Amniotic stem cell (primary cell): ENCODE results near the gene PCDHGA8.
"Not testable (repeated sequence)": the region's sequence is repeated elsewhere in the genome, so short reads cannot be mapped to it uniquely, and the experiment has no call there.

Experiments
- DNase-seq: peaks from one replicate; lab custom pipeline; 2025; lab: John Stamatoyannopoulos, UW

PCDHGA8 gene

GRCh38 chr5:141371572-141372475, 20.6 kb upstream of the PCDHGA8 start:
- DNase-seq, result no peak

DNA sequence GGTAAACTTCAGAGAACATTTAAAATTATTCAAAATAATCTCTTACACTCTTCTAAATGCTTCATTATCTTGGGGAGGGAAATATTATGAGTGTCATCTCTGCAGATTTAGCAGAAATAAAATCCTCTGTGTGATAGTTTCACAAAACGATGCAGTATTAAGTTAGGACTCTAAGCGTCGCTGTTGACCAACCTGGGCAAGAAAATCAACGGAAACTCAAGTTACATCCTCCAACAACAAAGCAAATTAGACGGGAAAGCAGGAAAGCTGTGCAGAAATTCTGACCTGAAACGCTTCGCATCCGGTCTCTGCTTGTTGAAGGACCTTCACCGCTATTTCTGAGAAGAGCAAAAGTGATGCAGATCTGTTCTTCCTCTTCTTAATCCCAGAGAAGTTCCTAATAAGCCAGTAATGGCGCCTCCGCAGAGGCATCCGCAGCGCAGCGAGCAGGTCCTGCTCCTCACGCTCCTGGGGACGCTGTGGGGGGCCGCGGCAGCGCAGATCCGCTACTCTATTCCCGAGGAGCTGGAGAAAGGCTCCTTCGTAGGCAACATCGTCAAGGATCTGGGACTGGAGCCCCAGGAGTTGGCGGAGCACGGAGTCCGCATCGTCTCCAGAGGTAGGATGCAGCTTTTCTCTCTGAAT, 18.6 kb upstream of the PCDHGA8 start, which contains the start of gene PCDHGA6:
Gene PCDHGA6 (plus strand): TSS at position 219 of the 645 bp plus-strand sequence. CDS start 193 bp downstream, at position 412.
- DNase-seq, result no peak

- no peak for DNase-seq
Measured at GRCh38 chr5:141374627-141375026, 17.8 kb upstream of the PCDHGA8 start.

DNA sequence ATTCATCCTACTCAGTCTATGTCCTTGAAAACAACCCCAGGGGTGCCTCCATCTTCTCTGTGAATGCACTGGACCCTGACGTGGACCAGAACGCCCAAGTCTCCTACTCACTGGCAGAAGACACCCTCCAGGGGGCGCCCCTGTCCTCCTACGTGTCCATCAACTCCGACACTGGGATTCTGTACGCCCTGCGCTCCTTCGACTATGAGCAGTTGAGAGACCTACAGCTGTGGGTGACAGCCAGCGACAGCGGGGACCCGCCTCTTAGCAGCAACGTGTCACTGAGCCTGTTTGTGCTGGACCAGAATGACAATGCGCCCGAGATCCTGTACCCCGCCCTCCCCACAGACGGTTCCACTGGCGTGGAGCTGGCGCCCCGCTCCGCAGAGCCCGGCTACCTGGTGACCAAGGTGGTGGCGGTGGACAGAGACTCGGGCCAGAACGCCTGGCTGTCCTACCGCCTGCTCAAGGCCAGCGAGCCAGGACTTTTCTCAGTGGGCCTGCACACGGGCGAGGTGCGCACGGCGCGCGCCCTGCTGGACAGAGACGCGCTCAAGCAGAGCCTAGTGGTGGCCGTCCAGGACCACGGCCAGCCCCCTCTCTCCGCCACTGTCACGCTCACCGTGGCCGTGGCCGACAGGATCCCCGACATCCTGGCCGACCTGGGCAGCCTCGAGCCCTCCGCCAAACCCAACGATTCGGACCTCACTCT, 16.8 kb upstream of the PCDHGA8 start:
- DNase-seq, result not testable (repeated sequence)

GRCh38 chr5:141382469-141383294, 9.8 kb upstream of the PCDHGA8 start, which contains the start of gene PCDHGA7:
PCDHGA7 (plus strand) TSS chr5:141382742; CDS start chr5:141382900, 158 bp downstream.
- no peak for DNase-seq

DNA sequence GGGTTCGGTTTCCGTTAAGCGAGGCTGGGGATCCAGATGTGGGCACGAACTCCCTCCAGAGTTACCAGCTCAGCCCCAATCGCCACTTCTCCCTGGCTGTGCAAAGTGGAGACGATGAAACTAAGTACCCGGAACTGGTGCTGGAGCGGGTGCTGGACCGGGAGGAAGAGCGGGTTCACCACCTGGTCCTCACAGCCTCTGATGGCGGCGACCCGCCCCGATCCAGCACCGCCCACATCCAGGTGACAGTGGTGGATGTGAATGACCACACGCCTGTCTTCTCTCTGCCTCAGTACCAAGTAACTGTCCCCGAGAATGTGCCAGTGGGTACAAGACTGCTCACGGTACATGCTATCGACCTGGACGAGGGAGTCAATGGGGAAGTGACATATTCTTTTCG, 9.1 kb upstream of the PCDHGA8 start:
- DNase-seq, result no peak

DNA sequence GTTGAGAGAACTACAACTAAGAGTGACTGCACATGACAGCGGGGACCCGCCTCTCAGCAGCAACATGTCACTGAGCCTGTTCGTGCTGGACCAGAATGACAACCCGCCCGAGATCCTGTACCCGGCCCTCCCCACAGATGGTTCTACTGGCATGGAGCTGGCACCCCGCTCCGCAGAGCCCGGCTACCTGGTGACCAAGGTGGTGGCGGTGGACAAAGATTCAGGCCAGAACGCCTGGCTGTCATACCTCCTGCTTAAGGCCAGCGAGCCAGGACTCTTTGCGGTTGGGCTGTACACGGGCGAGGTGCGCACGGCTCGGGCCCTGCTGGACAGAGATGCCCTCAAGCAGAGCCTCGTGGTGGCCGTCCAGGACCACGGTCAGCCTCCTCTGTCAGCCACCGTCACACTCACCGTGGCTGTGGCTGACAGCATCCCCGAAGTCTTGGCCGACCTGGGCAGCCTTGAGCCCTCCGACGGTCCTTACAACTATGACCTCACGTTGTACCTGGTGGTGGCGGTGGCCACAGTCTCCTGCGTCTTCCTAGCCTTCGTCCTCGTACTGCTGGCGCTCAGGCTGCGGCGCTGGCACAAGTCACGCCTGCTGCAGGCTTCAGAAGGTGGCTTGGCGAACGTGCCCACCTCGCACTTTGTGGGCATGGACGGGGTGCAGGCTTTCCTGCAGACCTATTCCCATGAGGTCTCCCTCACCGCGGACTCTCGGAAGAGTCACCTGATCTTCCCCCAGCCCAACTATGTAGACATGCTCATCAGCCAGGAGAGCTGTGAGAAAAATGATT, 7.8 kb upstream of the PCDHGA8 start:
- DNase-seq, result no peak

DNA sequence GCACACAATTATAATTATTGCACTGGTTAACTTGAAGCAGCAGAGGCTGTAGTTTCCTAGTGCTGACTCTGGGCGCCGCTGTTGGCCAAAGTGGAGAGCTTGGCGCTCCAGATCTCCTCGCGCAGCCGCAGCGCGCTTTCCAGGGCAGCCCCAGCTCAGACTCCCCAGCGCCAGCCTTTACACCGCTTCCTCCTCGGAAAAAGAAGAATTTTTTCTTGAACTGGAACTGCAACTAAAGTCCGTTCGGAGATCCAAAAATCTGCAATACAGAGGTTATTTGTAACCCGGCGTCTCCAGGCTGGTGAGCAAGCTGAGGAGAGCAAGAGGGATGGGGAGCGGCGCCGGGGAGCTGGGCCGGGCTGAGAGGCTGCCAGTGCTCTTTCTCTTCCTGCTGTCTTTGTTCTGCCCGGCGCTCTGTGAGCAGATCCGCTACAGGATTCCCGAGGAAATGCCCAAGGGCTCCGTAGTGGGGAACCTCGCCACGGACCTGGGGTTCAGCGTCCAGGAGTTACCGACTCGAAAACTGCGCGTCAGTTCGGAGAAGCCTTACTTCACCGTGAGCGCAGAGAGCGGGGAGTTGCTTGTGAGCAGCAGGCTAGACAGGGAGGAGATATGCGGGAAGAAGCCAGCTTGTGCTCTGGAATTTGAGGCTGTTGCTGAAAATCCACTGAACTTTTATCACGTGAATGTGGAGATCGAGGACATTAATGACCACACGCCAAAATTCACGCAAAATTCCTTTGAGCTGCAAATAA, 4.7 kb upstream of the PCDHGA8 start, which contains the start of gene PCDHGB4:
Gene PCDHGB4 (plus strand): TSS at position 142 of the 755 bp plus-strand sequence. CDS start 187 bp downstream, at position 329.
- not testable (repeated sequence) for DNase-seq

- DNase-seq, result no peak
Measured at GRCh38 chr5:141388661-141389060, 3.8 kb upstream of the PCDHGA8 start.

- no peak for DNase-seq
Measured at GRCh38 chr5:141389153-141390042, 3.0 kb upstream of the PCDHGA8 start.

DNA sequence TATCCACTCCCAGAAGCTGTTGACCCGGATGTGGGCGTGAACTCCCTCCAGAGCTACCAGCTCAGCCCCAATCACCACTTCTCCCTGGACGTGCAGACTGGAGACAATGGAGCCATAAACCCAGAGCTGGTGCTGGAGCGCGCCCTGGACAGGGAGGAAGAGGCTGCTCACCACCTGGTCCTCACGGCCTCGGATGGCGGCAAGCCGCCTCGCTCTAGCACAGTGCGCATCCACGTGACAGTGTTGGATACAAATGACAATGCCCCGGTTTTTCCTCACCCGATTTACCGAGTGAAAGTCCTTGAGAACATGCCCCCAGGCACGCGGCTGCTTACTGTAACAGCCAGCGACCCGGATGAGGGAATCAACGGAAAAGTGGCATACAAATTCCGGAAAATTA, 834 bp downstream of the PCDHGA8 start:
- DNase-seq, result no peak

GRCh38 chr5:141394401-141395187, 2.2 kb downstream of the PCDHGA8 start:
- DNase-seq, result not testable (repeated sequence)

- DNase-seq, result not testable (repeated sequence)
Measured at GRCh38 chr5:141397756-141398551, 5.5 kb downstream of the PCDHGA8 start, which contains the start of gene PCDHGB5. PCDHGB5 (plus strand) TSS chr5:141397947; CDS start chr5:141398128, 181 bp downstream.

GRCh38 chr5:141398608-141399007, 6.2 kb downstream of the PCDHGA8 start:
- no peak for DNase-seq

- DNase-seq, result no peak
Measured at GRCh38 chr5:141399555-141400258, 7.3 kb downstream of the PCDHGA8 start.

DNA sequence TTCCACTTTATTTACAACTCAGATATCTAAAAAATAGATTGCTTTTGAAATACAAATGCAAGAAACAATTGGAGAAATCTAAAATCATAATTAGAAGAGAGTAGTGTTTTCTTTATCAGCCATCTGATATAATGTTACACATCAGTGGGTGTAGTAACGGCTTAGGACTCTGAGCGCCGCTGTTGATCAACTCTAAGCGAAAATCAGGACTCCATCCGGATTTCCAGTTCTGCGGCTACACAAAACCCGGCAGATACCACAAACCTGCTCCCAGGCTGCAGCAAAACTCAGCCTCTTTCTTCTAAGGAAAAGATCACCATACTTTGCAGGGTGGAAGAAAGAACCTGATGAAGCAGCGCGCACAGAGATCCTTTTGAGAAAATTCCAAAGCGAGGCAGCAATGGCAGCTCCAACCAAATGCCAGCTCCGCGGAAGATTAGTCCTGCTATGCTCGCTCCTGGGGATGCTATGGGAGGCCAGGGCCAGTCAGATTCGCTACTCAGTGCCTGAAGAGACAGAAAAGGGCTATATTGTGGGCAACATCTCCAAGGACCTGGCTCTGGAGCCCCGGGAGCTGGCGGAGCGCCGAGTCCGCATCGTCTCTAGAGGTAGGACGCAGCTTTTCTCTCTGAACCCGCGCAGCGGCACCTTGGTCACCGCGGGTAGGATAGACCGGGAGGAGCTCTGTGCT, 10.3 kb downstream of the PCDHGA8 start, which contains the start of gene PCDHGA9:
Gene PCDHGA9 (plus strand): TSS at position 226 of the 691 bp plus-strand sequence. CDS start 175 bp downstream, at position 401.
- DNase-seq, result no peak
